Colonic mucosa (tissue), 4 donors: ENCODE data around the gene NLGN4X. TPM values are rescaled to one million over a fixed set of nuclear protein-coding genes. Genes with fewer than 3 reads are reported as not detected.

Experiments
- DNase-seq: peaks from one replicate; pipeline ENCODE4 v3.0.0-alpha.2; 2020
- H3K27ac ChIP-seq: fragments of 200-600 bp; one replicate; pipeline ENCODE4 v1.8.0; 2021
- H3K27me3 ChIP-seq: fragments of 200-600 bp; one replicate; pipeline ENCODE4 v1.8.0; 2021
- H3K36me3 ChIP-seq: fragments of 200-600 bp; one replicate; pipeline ENCODE4 v1.8.0; 2021
- H3K4me1 ChIP-seq: fragments of 200-600 bp; one replicate; pipeline ENCODE4 v1.8.0; 2021; ENCODE audit warnings: mild to moderate bottlenecking
- H3K4me3 ChIP-seq: fragments of 200-600 bp; one replicate; pipeline ENCODE4 v1.8.0; 2021
- H3K9ac ChIP-seq, 2 donors: one replicate each; pipeline ENCODE4 v1.7.0; 2013; ENCODE audit warnings: control low read depth in 2 of 2, low read depth in 2 of 2, low read length in 2 of 2
- H3K9me3 ChIP-seq: fragments of 200-600 bp; one replicate; pipeline ENCODE4 v1.8.0; 2021
- intact Hi-C: fragments of 100-400 bp; cut with DNase I; formaldehyde crosslinking; loops from one replicate; pipeline ENCODE4 v1.14.1; 2022
- total RNA-seq, 2 donors: library from RNA; stranded (reverse); fragmentation: NEBNext Ultra II Directional in 1 of 2; extraction: Animal tissue kit (Norgen Biotek cat#: 25700) in 1 of 2; gene quantifications; one replicate each; pipeline ENCODE4 v1.2.1, GENCODE V29; 2021
- TF ChIP-seq, protein P1 (sequence below): fragments of 200-600 bp; IDR thresholded peaks from one replicate; pipeline ENCODE4 v1.8.0; 2022; ENCODE audit warnings: antibody characterized with exemption, mild to moderate bottlenecking
- donor health status: healthy.
- donor health status: DM: no; HTN: no; CAD: no.
- donor health status: DM: no; HTN: no; CAD: no.

Gene NLGN4X
- total RNA-seq, 2 donors from 2014 or later, result 0.89 to 2.2 TPM

DNA sequence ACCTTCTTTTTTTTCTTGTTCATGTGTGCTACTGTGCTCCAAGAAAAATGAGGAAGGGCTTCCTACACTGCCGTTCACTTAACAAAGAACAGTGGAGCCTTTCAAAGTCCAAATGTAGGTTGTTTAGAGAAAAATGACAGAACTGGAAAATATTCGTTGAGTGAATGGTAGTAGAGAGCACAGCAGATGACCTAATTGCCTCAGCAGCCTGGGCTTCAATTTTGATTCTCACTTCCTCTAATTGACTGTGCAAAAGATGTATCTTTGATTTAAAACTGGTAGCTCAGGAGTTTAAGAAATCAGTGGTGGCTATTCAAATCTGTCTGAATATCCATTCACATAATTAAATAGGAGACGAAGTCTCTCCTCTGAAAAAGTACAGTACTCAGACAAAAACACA lies 5.2 kb downstream of the NLGN4X start:
- Histone ChIP-seq H3K36me3 (no peaks in the 10 kb centered on the region), H3K4me3 (no peak overlapping the region), H3K9me3 (no peaks in the 10 kb centered on the region), H3K27me3 (peaks cover 14% of the 10 kb centered on the region), H3K27ac (no peak overlapping the region), H3K9ac (no peak overlapping the region), H3K4me1 (no peaks in the 10 kb centered on the region)
- intact Hi-C loops, result no loop called here
- no peak for DNase-seq
- TF ChIP-seq, protein P1, sequence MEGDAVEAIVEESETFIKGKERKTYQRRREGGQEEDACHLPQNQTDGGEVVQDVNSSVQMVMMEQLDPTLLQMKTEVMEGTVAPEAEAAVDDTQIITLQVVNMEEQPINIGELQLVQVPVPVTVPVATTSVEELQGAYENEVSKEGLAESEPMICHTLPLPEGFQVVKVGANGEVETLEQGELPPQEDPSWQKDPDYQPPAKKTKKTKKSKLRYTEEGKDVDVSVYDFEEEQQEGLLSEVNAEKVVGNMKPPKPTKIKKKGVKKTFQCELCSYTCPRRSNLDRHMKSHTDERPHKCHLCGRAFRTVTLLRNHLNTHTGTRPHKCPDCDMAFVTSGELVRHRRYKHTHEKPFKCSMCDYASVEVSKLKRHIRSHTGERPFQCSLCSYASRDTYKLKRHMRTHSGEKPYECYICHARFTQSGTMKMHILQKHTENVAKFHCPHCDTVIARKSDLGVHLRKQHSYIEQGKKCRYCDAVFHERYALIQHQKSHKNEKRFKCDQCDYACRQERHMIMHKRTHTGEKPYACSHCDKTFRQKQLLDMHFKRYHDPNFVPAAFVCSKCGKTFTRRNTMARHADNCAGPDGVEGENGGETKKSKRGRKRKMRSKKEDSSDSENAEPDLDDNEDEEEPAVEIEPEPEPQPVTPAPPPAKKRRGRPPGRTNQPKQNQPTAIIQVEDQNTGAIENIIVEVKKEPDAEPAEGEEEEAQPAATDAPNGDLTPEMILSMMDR, result no peak

DNA sequence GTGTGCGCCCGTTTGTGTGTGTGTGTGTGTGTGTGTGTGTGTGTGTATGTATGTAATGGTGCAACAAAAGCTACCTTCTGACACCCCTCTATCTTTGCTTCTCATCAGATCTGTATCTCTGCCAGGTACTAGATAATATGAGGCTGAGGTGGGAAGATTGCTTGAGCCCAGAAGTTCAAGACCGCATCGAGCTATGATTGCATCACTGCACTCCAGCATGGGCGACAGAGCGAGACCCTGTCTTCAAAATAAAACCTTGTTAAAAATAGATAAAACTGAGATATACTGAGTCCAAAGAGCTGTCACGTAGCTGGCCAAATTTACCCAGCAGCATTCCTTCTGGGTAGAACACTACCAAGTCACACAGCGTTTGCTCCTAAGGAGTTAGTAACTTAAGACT lies 18.4 kb downstream of the NLGN4X start:
- TF ChIP-seq, protein P1, result no peak
- no peak overlapping the region for H3K27ac ChIP-seq
- DNase-seq, result no peak
- H3K4me3 ChIP-seq, result no peak overlapping the region
- no peaks in the 10 kb centered on the region for H3K27me3 ChIP-seq
- H3K4me1 ChIP-seq, result no peaks in the 10 kb centered on the region
- intact Hi-C loops, result no loop called here
- no peak overlapping the region for H3K9ac ChIP-seq
- H3K36me3 ChIP-seq, result no peaks in the 10 kb centered on the region
- no peaks in the 10 kb centered on the region for H3K9me3 ChIP-seq

DNA sequence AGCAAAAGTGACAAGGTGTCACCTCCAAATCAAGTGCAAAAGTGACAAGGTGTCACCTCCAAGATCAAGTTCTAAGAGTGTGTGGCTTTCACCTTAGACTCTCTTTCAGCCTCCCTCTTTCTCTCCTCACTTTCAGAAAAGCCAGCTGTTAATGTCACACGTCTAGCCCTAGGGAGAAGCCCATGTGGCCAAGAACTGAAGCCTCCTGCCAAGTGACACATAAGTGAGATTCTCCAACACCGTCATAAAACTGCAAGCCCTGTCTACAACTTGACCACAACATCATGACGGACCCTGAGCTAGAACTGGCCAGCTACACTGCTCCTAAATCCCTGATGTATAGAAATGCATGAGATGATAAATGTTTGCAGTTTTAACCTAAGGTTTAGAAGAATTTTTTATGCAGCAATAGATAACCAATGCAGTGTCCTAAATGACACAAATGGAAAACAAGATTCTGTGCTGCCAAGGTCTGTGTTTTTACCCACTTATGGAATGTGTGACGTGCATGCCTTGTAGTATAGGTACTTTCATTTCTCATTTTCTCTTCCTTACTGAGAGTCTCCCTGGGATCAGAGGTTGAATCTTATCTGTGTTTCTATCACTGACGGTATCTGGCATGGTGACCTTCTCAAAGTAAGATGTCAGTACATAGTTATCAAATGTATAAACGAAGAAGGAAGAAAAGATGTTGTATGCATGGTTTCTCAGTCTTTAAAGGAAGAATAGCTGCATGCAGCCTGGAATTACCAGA lies 25.0 kb downstream of the NLGN4X start:
- Histone ChIP-seq H3K9me3 (no peaks in the 10 kb centered on the region), H3K36me3 (no peaks in the 10 kb centered on the region), H3K9ac (no peak overlapping the region), H3K27ac (no peak overlapping the region), H3K4me1 (no peaks in the 10 kb centered on the region), H3K4me3 (no peak overlapping the region), H3K27me3 (no peaks in the 10 kb centered on the region)
- no peak for DNase-seq
- intact Hi-C loops, result no loop called here
- TF ChIP-seq, protein P1, result no peak

DNA sequence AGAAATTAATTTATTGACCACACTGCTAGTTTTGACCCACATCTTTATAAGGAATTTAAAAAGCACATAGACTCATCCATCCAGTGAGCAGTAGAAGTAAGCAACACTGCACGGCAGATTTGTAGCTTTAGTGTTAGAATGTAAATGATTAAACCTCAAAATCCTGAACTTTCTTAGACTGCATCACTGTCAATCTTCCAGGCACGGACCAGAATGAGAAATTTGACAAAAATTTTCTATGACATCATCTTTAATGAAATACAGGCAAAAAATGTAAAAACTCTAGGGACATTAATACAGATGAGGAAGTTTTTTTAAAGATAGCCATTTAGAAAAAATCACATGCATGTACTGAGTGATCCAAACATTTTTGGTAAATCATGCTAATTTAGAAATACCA lies 29.2 kb downstream of the NLGN4X start:
- Histone ChIP-seq H3K9me3 (no peaks in the 10 kb centered on the region), H3K27me3 (no peaks in the 10 kb centered on the region), H3K27ac (no peak overlapping the region), H3K4me1 (no peaks in the 10 kb centered on the region), H3K9ac (no peak overlapping the region), H3K36me3 (no peaks in the 10 kb centered on the region), H3K4me3 (no peak overlapping the region)
- TF ChIP-seq, protein P1, result no peak
- intact Hi-C loops, result no loop called here
- no peak for DNase-seq

DNA sequence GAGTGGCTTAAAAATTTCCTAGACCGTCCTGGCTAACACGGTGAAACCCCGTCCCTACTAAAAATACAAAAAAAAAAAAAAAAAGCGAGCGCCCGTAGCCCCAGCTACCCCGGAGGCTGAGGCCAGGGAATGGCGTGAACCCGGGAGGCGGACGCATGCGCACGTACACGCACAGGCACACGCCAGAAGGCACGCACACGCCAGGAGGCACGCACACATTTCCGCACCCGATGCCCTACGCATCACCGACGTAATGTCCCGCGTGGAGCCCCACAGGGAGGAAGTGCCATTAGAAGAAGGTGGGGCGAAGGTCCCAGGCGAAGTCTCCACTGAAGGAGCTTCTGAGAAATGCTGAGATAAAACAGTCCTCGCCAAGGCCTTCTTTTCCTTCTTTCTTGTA lies 41.4 kb downstream of the NLGN4X start:
- intact Hi-C loops, result no loop called here
- no peak for DNase-seq
- no peaks in the 10 kb centered on the region for H3K36me3 ChIP-seq

More for the DNA sequence above, 41.4 kb downstream of the NLGN4X start:
- Histone ChIP-seq H3K4me3 (no peak overlapping the region), H3K9me3 (no peaks in the 10 kb centered on the region), H3K27ac (no peak overlapping the region), H3K27me3 (no peaks in the 10 kb centered on the region), H3K4me1 (no peaks in the 10 kb centered on the region), H3K9ac (no peak overlapping the region)
- TF ChIP-seq, protein P1, result no peak
